Stimulated activated CD4-positive, alpha-beta T cell treated with anti-CD3 and anti-CD28 coated beads, TNF-alpha, amount 100 ng/mL, for 4 hours (primary cell): ENCODE measurements around the gene SHROOM2.

Source experiments
- DNase-seq, 3 experiments: peaks; one replicate each; pipeline ENCODE4 v3.0.0-alpha.2; 2020; ENCODE audit warnings: low read depth in 3 of 3

Gene SHROOM2

GRCh38 chrX:9865804-9866472, 79.7 kb downstream of the SHROOM2 start:
- no peak for DNase-seq

DNA sequence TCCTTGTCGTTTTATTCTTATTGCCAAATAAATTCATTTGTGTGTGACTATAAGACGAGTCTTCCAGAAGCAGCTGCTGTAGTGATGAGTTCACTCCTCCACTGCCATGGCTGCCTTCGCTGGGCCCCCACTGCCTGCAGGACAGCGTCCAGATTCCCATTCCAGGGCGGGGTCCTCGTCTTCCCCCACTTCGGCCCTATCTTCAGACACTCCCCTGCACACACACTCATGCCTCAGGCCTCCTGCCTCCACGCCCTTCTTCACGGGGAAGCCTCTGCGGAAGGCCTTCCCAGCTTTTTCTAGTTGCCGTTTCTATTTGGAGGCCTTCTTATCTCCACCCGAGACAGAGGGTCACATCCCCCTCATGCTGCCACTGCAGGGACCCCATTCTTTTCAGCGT, 80.4 kb downstream of the SHROOM2 start:
- no peak for DNase-seq

DNA sequence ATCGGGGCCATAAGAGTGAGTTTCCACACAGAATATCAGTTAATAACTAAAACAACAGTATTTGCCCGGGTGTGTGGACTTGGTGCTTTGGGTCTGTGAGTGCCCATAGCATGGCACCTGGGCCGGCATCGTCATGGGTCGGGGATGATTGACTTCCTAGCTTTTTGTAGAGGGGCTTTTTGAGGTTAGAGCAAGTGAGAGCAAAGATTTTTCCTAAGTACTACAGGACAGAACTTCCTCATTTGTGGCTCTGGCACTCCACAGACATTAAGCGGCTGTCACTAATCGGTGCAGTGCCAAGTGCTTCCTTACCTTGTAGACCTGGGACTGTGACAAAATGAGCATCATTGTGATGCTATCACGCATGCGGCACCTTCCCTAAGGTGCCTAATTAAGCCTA, 81.0 kb downstream of the SHROOM2 start:
- no peak for DNase-seq

GRCh38 chrX:9867753-9868152, 81.5 kb downstream of the SHROOM2 start:
- no peak for DNase-seq

GRCh38 chrX:9871701-9872268, 85.6 kb downstream of the SHROOM2 start:
- DNase-seq = no peak

GRCh38 chrX:9873360-9873759, 87.1 kb downstream of the SHROOM2 start:
- no peak for DNase-seq

- peak in 2 of 3 experiments; percentile 7 to 10 for DNase-seq
Observed at GRCh38 chrX:9873952-9874351, 87.7 kb downstream of the SHROOM2 start.

DNA sequence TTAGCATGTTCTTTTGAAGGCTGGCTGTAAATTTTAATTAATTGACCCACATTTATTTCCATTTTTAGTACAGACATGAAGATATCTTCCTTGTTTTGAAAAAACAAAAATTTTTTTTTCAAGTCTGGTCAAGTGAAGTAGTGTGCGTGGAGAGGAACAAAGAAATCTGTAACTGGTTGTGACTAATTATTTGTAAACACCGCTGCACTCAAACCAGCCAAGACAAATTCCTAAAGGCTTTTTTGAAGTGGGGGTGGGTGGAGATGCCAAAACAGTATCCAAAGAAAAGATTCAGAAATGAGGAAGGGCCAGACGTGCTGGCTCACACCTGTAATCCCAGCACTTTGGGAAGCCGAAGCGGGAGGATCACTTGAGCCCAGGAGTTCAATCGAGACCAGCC, 88.3 kb downstream of the SHROOM2 start:
- no peak for DNase-seq

- no peak for DNase-seq
Observed at GRCh38 chrX:9875801-9876200, 89.6 kb downstream of the SHROOM2 start.

DNA sequence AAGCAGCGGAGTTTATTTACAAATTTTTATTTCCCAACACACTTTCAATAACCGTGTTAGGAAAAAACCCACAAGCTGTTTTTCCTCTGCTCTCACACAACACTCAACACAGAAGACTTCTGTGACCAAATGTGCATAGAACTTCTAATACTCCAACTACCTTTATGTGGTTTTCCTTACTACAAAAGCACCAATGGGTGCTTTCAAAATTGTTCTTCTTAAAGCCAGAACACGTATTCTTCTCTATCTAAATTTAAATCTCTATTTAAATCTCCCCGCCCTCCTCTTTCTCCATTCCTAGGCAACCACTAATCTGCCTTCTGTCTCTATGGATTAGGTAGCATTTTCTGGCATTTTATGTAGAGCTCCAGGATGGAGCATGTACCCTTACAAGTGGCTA, 90.0 kb downstream of the SHROOM2 start:
- no peak for DNase-seq

DNA sequence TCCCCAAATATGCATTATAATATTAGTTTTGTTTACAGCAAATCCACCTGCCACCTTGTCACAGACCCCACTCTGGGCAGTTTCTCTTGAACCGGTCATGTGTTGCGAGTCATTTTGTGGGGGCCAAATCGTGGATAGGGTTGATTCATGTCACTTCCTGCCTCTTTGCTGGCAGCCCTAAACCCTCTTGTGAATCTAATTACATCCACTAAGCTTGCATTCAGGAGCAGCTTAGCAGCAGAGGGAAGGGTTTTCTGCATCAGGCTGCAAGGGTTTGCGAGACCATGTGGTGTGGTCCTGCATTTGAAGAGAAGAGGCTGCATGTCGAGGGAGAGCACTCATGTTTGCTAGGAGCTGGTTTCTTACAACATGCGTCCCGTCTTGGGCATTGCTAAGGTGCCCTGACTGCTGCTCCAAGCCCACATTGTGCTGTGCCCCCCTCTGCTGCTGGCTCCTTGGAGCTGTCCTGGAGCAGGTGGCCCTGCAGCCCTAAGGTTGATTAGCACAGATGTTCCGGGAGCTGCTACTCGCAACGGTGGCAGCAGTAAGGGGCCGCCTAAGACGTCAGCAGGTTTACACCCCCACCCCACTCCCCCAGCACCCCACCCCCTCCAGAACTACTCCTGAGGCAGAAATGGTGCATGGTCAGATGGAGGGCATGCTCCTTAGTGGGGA, 92.1 kb downstream of the SHROOM2 start:
- no peak for DNase-seq

DNA sequence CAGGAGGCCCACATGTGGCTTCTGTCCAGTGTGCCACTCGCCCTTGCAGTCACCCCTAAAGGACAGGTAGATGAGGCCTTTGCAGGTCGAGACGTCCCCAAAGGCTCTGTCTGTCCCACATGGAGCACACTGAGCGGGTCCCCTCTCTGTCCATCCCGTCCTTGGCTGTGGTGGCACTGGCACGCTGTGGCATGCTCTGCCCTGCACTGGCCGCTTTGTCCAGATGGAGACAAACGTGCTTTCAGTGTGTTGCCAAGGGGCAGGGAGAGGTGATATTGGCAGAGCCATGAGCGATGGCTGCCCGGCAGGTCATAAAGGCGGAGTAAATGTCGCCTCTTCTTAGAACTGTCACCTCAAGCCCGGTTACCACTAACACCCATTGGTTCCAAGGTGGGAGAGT, 94.0 kb downstream of the SHROOM2 start:
- DNase-seq = no peak

DNA sequence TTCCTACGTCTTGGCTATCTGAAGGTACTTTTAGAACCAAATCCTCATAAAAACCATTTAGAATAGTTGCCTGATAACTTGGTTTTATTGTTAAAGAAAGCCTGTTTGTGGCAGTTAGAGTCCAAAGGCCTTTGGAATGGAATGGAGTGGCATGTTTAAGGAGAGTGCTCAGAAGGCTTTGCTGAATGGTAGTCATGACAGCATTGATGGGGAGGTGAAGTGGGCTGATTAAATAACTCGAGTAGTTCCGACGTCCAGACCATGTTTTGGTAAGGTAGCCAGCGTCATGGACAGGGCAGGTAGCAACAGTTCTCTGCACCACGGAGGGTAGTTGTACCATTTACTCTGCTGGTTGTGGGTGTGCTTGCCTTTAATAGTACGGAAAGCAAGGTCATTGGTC, 94.6 kb downstream of the SHROOM2 start:
- DNase-seq = no peak

DNA sequence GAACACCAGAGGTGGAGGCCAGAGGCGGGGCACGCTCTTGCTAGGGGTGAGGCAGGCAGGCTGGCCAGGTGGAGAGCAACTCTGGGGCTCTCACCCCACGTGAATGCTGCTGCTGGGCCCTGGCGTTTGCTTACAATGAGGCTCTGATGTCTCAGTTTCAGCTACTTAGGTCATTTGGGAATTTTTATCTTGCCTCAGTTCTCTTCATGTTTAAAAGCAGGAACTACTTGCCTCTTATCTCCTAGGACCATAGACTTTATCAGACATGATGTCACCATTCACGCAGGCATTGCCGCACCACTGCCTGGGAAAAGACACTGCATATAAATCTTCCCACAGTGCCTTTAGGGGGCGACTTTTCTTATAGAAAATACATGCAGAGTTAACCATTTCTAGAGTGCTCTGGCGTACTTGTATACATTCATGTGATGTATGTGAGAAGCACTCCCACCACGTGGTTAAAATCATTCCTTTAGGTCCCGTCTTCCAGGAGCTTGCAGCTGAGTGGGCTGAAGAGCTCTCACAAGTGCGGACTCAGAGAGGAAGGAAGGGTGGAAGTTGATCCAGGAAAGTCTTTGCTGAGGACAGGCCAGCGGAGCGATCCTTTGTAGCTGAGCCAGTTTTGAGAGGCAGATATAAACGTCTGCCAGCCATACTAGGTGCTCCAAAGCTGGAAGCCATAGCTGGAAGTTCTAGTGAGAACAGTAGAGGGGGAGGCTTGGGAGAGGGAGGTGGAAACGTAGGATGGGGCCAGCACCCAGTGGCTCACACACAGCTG, 96.6 kb downstream of the SHROOM2 start:
- DNase-seq = no peak

DNA sequence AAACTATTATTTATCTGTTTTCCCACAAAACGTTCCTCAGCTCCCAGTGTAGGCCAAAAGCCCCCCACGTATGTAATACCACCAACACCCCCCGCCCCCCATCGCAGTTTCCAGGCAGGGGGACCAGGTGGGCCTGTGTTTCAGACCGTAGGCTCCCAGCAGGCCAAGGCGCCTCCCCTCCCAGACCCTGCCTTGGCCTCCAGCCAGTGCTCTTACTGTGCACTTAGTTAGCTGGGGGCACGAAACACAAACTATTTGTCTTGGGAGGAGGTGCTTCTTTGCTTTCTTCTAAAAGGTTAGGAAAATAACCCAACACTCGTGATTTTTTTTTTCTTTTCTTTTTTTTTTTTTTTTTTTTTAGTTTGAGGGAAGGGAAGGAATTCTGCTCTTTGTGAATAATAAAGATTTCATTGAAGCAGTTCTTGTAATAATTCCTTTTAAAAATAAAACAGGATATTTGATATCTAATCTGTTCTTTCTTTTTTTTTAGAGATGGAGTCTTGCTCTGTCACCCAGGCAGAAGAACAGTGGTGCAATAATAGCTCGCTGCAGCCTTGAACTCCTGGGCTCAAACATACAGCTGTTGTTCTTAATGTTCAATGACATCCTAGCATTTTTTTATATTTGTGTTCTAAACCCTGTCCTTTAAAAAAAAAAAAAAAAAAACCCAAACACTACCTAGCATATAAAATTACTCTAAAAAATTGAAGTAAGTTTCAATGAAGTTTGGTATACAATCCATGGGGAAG, 98.0 kb downstream of the SHROOM2 start:
- no peak for DNase-seq

DNA sequence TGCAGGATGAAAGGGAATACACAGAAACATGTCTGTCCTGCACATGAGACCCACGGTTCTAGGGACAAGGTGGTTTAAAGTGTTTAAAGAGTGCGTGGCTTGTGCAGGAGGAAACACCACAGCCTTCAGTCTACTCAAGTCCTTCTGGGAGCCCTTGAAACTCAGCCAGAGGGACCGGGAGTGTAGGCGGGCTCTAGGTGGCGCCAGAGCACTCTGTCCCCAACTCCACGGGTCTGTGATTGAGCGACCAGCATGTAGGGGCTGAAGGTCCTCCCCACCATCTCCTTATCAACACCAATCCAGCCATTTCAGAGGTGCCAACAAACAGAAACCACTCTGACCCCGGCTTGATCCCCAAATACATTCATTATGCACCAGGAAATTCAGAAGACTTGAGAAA, 98.9 kb downstream of the SHROOM2 start:
- DNase-seq = peak in 2 of 3 experiments; percentile 2 to 9

- no peak for DNase-seq
Observed at GRCh38 chrX:9887659-9888297, 101.5 kb downstream of the SHROOM2 start.

DNA sequence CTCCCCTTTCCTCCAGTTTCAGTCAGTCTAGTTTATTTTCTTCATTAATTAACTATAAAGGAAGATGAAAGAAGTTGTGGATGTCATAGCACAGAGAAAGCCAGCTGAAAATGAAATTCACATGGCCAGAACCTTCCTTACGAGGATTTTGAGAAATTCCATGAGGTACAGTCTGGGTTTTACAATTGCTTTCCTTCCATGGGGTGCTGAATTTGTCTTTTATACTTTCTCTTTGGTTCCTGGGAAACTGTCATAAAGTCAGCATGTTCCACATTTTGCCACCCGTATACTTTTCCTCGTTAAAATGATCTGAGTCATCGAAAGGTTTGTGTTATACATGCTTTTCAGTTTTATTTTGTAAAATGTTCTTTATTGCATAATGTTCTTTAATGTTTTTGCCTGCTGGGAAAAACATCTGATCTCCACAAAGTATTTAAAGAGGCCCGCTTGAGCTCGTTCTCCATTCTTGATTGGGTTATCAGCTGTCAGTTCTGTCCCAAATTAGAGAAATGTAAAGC, 102.8 kb downstream of the SHROOM2 start:
- DNase-seq = no peak

GRCh38 chrX:9890681-9891091, 104.5 kb downstream of the SHROOM2 start:
- no peak for DNase-seq

- no peak for DNase-seq
Observed at GRCh38 chrX:9895225-9895912, 109.1 kb downstream of the SHROOM2 start.
